ENCODE results near the gene PARVA.

The PARVA gene

DNA sequence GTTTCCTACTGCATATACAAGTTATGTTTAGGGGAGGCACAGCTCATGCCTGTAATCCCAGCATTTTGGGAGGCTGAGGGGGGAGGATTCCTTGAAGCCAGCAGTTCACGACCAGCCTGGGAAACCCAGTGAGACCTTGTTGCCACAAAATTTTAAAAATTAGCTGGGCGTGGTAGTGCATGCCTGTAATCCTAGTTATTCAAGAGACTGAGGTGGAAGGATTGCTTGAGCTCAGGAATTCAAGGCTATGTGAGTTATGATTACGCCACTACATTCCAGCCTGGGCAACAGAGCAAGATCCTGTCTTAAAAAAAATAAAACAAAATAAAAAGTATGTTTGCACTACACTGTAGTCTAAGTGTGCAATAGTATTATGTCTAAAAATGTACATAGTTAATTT lies 188.0 kb downstream of the PARVA start:
- no peak for DNase-seq

DNA sequence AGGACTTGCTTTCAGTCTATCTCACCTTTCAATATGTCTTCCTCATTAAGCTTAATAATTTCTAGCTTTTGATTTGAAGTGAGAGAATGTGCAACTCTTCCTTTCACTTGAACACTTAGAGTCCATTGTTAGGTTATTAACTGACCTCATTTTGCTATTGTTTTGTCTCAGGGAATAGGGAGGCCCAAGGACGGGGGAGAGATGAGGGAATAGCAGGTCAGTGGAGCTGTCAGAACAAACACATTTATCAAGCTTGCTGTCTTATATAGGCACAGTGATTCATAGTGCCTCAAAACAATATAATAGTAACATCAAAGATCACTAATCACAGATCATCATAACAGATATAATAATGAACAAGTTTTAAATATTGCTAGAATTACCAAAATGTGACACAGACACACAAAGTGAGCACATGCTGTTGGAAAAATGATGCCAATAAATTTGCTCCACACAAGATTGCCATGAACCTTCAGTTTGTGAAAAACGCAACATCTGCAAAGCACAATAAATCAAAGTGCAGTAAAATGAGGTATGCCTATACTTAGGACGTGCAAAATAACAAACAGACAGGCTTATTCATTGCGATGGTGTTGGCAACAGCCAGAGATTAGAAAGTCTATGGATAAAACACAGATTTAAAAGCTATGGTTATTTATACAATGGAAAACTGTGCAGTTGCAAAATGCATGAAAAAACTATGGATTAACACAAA lies 190.5 kb downstream of the PARVA start:
- no peak for DNase-seq

DNA sequence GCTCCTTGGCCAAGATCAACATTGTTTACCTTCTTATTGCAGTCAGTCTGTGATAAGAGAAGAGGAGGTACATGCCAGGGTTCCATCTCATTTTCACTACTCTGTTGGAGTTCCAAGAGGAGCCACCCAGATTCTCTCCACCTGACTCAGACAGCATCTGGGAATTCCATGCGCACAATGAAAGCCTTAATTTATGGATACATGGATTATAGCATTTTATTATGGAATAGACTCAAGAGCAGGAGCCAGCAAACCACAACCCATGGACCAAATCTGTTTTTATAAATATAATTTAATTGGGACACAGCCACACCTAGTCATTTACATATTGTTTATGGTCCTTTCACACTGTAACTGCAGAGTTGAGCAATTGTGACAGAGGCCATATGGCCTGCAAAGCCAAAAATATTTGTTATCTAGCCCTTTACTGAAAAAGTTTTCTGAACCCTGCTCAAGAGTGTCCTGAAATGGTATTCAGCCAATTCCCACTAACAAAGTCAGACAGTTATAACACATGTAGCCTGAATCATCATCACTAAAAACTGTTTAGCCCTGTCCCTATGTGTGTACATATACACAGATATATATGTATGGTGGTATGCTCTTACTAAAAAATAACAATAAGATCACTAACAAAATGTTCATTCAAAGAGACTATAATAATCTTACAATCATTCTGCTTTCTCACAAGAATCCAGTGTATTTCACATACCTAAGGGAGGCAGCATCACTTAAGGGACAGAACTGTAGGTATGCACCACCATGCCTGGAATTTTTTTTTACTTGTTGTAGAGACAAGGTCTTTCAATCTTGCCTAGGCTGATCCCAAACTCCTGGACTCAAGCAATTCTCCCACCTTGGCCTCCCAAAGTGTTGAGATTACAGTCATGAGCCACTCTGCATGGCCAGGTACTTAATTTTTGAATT lies 192.4 kb downstream of the PARVA start:
- DNase-seq, result no peak

DNA sequence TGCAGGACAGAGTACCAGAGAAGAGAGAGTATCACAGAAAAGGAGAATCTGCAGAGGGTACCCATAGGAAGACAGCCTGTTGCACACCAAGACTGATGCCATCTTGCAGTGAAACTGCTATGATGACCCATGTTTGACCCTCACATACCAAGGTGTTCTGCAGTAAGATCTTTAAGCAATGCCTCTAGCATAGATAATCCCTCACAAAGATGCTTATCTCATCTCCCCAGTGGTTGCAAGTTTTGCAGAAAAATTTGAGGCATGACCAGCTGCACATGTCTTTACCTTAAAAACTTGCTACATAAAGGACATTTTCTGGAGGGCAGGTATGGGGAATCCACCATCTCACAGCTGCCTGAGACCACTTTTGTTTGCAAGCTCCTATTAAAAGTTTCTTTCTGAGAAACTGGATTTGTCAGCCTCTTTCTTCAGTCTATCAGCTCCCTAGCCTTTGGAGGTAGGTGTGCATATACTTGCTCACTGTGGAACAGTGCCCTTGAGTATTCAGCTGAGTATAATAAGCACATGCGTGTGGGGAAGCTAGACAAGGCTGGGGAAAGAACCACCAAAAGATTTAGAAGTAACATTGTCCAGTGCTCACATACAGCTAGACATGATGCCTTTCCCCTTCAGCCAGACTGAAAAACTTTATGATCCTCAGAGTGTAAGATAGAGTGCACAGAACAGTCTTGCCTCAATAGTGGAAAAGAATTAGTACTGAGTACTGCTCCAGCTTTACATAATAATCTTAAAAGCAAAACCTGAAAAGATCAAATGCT lies 196.5 kb downstream of the PARVA start:
- no peak for DNase-seq

DNA sequence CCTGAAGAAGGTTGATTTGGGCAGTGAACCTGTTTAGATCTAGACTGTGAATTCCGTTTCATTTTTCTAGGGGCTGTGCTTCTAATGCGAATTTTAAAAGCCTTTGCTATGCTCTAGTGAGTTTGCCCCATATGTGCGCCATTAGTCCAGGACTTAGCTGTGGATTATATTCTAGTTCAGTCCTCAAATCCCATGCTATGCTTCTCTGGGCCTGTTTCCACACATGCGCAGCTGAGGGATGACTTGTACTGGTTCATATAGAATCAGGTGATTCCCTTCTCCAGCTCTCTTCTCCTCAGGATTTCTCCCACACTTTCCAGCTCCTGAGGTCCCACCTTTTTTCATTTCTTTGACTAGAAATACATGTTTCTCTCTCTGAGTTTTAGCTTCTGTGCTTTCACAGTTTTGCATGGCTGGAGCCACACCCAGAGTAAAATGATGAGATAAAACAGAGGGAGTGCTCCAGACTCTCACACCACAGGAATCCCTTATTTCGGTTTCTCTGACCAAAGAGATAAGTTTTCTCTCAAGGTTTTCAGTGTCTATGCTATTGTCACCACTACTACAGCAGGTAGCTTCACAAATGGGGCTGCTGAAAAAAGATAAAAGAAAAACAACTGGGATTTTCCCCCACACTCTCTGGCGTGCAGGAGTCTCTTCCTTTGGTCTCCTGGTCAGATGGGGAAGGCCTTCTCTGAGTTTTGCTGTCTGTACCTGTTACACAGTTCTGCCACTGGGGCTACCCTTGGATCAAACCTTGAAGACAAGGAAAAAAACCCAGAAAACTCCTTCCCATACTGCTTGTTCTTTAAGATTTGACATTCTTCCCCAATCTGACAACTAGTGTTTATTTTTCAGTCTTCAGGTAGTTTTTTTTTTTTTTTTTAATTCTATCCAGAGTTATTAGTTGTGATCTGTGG lies 200.6 kb downstream of the PARVA start:
- no peak for DNase-seq

- no peak for DNase-seq
Measured at GRCh38 chr11:12581416-12581815, 204.0 kb downstream of the PARVA start.

DNA sequence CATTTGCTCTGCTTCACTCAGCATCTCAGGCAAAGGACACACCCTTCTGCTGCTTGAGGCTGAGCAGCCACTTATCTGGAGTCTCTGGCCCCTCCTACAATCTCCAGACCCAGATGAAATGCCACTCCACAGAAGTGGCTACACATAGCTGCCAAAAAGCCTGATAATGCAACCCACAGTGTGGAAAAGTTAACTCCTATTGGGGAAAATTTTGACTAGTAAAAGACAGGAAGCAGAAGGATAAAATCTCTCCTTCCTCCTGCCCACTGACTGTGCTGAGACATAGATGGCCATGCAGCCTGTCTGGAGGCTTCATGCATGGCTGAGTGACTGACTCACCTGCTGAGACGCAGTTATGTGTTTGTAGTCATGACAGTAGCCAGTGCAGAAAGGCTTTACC lies 204.6 kb downstream of the PARVA start:
- DNase-seq, result no peak
